AG10803 (cell line): ENCODE data around the gene MPL.

Experiments used
- DNase-seq: peaks from one replicate; pipeline ENCODE4 v3.0.0; 2010; ENCODE audit warnings: low read depth
- H3K4me3 ChIP-seq: 2 replicates; pipeline ENCODE4 v1.5.1; 2011; ENCODE audit warnings: mild to moderate bottlenecking, low read length, control low read depth
- CTCF ChIP-seq: conservative IDR thresholded peaks from 2 replicates; pipeline ENCODE4 v1.5.1; 2011; ENCODE audit warnings: mild to moderate bottlenecking, low read length, control low read depth, inconsistent platforms

The MPL gene

GRCh38 chr1:43379476-43379875 lies 41.9 kb downstream of the MPL start:
- no peak for TF ChIP-seq CTCF
- H3K4me3 ChIP-seq: no peak overlapping the region
- DNase-seq: no peak

- no peak overlapping the region for H3K4me3 ChIP-seq
- DNase-seq: no peak
- TF ChIP-seq CTCF: no peak
Observed at GRCh38 chr1:43381612-43382011, 44.0 kb downstream of the MPL start.

- TF ChIP-seq CTCF: no peak
- no peak overlapping the region for H3K4me3 ChIP-seq
- DNase-seq: no peak
Observed at GRCh38 chr1:43382027-43382779, 44.6 kb downstream of the MPL start.

- H3K4me3 ChIP-seq: no peak overlapping the region
- no peak for TF ChIP-seq CTCF
- DNase-seq: no peak
Observed at GRCh38 chr1:43383449-43383848, 45.8 kb downstream of the MPL start.

GRCh38 chr1:43386676-43387075 lies 49.1 kb downstream of the MPL start:
- H3K4me3 ChIP-seq: no peak overlapping the region
- no peak for DNase-seq
- TF ChIP-seq CTCF: no peak

GRCh38 chr1:43387976-43388599 lies 50.5 kb downstream of the MPL start:
- DNase-seq: peak; percentile 24
- TF ChIP-seq CTCF: no peak
- H3K4me3 ChIP-seq: peak overlapping the region; percentile 99

GRCh38 chr1:43388613-43389012 lies 51.0 kb downstream of the MPL start:
- no peak for TF ChIP-seq CTCF
- H3K4me3 ChIP-seq: peak overlapping the region; percentile 99
- DNase-seq: no peak
